OCI-LY7 (cell line): ENCODE data around the gene GPRASP1.

ENCODE experiments used
- EZH2phosphoT487 ChIP-seq: fragments of 200-600 bp; sonication (generic); IDR thresholded peaks from 2 replicates; pipeline ENCODE4 v1.6.1; 2018; ENCODE audit warnings: low read depth, borderline replicate concordance, mild to moderate bottlenecking, mixed run types, antibody characterized with exemption, low read length, moderate library complexity, mixed read lengths
- TF ChIP-seq, protein P1 (sequence below): fragments of 200-600 bp; sonication (generic); conservative IDR thresholded peaks from 2 replicates; pipeline ENCODE4 v1.5.1; 2014; ENCODE audit warnings: mild to moderate bottlenecking, antibody characterized with exemption, low read length, moderate library complexity, mixed read lengths

DNA sequence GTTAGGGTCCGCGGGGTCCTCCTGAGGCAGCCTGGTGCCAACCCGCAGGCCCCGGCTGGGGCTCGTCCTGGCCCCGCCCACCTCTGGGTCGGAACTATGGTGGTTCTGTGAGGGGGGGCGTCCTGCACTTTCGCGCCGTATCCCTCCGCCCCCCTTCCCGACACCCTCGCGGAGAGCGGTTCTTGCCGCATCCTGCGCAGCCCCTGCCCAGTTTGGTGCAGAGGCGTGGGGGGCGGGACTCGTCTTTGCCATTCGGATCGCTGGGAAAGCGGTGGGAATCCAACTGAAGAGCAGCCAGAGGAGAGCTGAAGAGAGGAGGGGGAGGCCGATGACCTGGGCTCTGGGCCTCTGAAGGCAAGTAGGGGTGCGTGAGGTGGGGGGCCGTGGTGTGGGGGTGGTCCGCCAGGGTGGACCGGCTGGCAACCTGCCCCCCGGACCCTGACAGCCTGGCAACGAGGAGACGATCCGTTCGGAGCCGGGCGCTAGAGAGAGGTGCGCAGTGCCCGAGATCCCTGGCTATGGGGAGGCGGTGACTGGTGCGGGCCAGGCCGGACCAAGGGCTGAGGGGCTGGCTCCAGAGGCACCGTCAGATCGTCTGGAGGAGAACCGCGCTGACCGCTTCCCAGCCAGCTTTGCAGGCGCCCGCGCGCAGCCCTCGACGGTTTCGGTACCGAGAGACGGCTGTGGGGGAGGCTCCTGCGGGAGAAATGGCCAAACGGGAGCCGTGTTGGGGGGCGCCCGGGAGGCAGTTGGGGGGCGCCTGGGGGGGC lies at the start of gene GPRASP1:
- TF ChIP-seq, protein P1, sequence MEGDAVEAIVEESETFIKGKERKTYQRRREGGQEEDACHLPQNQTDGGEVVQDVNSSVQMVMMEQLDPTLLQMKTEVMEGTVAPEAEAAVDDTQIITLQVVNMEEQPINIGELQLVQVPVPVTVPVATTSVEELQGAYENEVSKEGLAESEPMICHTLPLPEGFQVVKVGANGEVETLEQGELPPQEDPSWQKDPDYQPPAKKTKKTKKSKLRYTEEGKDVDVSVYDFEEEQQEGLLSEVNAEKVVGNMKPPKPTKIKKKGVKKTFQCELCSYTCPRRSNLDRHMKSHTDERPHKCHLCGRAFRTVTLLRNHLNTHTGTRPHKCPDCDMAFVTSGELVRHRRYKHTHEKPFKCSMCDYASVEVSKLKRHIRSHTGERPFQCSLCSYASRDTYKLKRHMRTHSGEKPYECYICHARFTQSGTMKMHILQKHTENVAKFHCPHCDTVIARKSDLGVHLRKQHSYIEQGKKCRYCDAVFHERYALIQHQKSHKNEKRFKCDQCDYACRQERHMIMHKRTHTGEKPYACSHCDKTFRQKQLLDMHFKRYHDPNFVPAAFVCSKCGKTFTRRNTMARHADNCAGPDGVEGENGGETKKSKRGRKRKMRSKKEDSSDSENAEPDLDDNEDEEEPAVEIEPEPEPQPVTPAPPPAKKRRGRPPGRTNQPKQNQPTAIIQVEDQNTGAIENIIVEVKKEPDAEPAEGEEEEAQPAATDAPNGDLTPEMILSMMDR = no peak
- TF ChIP-seq EZH2phosphoT487 = no peak
